IPS-20b (cell line): ENCODE results near the gene NPAS3.

Experiments
- H3K27ac ChIP-seq: one replicate; pipeline ENCODE4 v1.5.1; 2013; ENCODE audit warnings: low read length
- H3K27me3 ChIP-seq: 2 replicates; pipeline ENCODE4 v1.6.1; 2013; ENCODE audit warnings: mild to moderate bottlenecking, low read length, inconsistent platforms; ENCODE audit not compliant: insufficient read depth
- H3K36me3 ChIP-seq: 2 replicates; pipeline ENCODE4 v1.6.1; 2013; ENCODE audit warnings: low read depth, mild to moderate bottlenecking, inconsistent platforms, low read length, moderate library complexity; ENCODE audit not compliant: insufficient read depth
- H3K4me1 ChIP-seq: 2 replicates; pipeline ENCODE4 v1.6.1; 2013; ENCODE audit warnings: mild to moderate bottlenecking, control low read depth, inconsistent platforms, low read length, moderate library complexity; ENCODE audit not compliant: insufficient read depth
- H3K4me3 ChIP-seq: 2 replicates; pipeline ENCODE4 v1.5.1; 2013; ENCODE audit warnings: mild to moderate bottlenecking, low read length, inconsistent platforms
- H3K9ac ChIP-seq: 2 replicates; pipeline ENCODE4 v1.6.1; 2013; ENCODE audit warnings: low read depth, mild to moderate bottlenecking, inconsistent platforms, low read length, moderate library complexity
- H3K9me3 ChIP-seq: 2 replicates; pipeline ENCODE4 v1.6.1; 2013; ENCODE audit warnings: mild to moderate bottlenecking, low read depth, low read length, inconsistent platforms; ENCODE audit not compliant: insufficient read depth

Gene NPAS3

GRCh38 chr14:33793398-33794110, 854.9 kb downstream of the NPAS3 start:
- H3K27ac ChIP-seq = no peak overlapping the region
- no peaks in the 10 kb centered on the region for H3K9me3 ChIP-seq
- no peak overlapping the region for H3K4me3 ChIP-seq
- peaks cover under 1% of the 10 kb centered on the region; the same call in 1 of the 2 replicates for H3K4me1 ChIP-seq
- H3K36me3 ChIP-seq = no peaks in the 10 kb centered on the region
- H3K9ac ChIP-seq = no peak overlapping the region
- no peaks in the 10 kb centered on the region; the same call in 1 of the 2 replicates for H3K27me3 ChIP-seq

- Histone ChIP-seq H3K4me1 (no peaks in the 10 kb centered on the region; the same call in 1 of the 2 replicates), H3K27ac (no peak overlapping the region), H3K36me3 (no peaks in the 10 kb centered on the region), H3K27me3 (no peaks in the 10 kb centered on the region; the same call in 1 of the 2 replicates), H3K9me3 (no peaks in the 10 kb centered on the region), H3K9ac (no peak overlapping the region), H3K4me3 (no peak overlapping the region)
Measured at GRCh38 chr14:33794791-33795305, 856.2 kb downstream of the NPAS3 start.

- no peaks in the 10 kb centered on the region for H3K36me3 ChIP-seq
- H3K27me3 ChIP-seq = no peaks in the 10 kb centered on the region; the same call in 1 of the 2 replicates
- no peaks in the 10 kb centered on the region for H3K9me3 ChIP-seq
- no peak overlapping the region for H3K4me3 ChIP-seq
- no peaks in the 10 kb centered on the region; the same call in 1 of the 2 replicates for H3K4me1 ChIP-seq
- no peak overlapping the region for H3K27ac ChIP-seq
- no peak overlapping the region for H3K9ac ChIP-seq
Measured at GRCh38 chr14:33796356-33796755, 857.7 kb downstream of the NPAS3 start.

GRCh38 chr14:33799705-33800570, 861.3 kb downstream of the NPAS3 start:
- Histone ChIP-seq H3K4me1 (no peaks in the 10 kb centered on the region; the same call in 1 of the 2 replicates), H3K36me3 (no peaks in the 10 kb centered on the region), H3K27me3 (no peaks in the 10 kb centered on the region), H3K9ac (no peak overlapping the region), H3K4me3 (no peak overlapping the region), H3K9me3 (no peaks in the 10 kb centered on the region), H3K27ac (no peak overlapping the region)

- Histone ChIP-seq H3K4me1 (no peaks in the 10 kb centered on the region; the same call in 1 of the 2 replicates), H3K4me3 (no peak overlapping the region), H3K36me3 (no peaks in the 10 kb centered on the region), H3K9ac (no peak overlapping the region), H3K27ac (no peak overlapping the region), H3K9me3 (no peaks in the 10 kb centered on the region), H3K27me3 (no peaks in the 10 kb centered on the region)
Measured at GRCh38 chr14:33800735-33801163, 862.1 kb downstream of the NPAS3 start.

GRCh38 chr14:33802737-33803136, 864.1 kb downstream of the NPAS3 start:
- no peaks in the 10 kb centered on the region for H3K9me3 ChIP-seq

GRCh38 chr14:33805593-33805992, 866.9 kb downstream of the NPAS3 start:
- H3K9ac ChIP-seq = no peak overlapping the region
- no peaks in the 10 kb centered on the region for H3K36me3 ChIP-seq
- no peaks in the 10 kb centered on the region for H3K9me3 ChIP-seq
- H3K4me1 ChIP-seq = no peaks in the 10 kb centered on the region; the same call in 1 of the 2 replicates
- H3K27me3 ChIP-seq = no peaks in the 10 kb centered on the region
- no peak overlapping the region for H3K27ac ChIP-seq
- H3K4me3 ChIP-seq = no peak overlapping the region

More at GRCh38 chr14:33802737-33803136, 864.1 kb downstream of the NPAS3 start:
- no peak overlapping the region for H3K4me3 ChIP-seq
- H3K4me1 ChIP-seq = no peaks in the 10 kb centered on the region; the same call in 1 of the 2 replicates
- H3K27me3 ChIP-seq = no peaks in the 10 kb centered on the region
- no peak overlapping the region for H3K9ac ChIP-seq
- no peak overlapping the region for H3K27ac ChIP-seq
- H3K36me3 ChIP-seq = no peaks in the 10 kb centered on the region

GRCh38 chr14:33806905-33807304, 868.2 kb downstream of the NPAS3 start:
- H3K9me3 ChIP-seq = no peaks in the 10 kb centered on the region
- no peaks in the 10 kb centered on the region for H3K27me3 ChIP-seq
- H3K4me3 ChIP-seq = no peak overlapping the region
- H3K4me1 ChIP-seq = no peaks in the 10 kb centered on the region; the same call in 1 of the 2 replicates
- no peaks in the 10 kb centered on the region for H3K36me3 ChIP-seq
- no peak overlapping the region for H3K27ac ChIP-seq
- H3K9ac ChIP-seq = no peak overlapping the region

GRCh38 chr14:33808187-33808586, 869.5 kb downstream of the NPAS3 start:
- Histone ChIP-seq H3K9me3 (no peaks in the 10 kb centered on the region), H3K27me3 (no peaks in the 10 kb centered on the region), H3K4me1 (no peaks in the 10 kb centered on the region), H3K9ac (no peak overlapping the region), H3K4me3 (no peak overlapping the region), H3K27ac (no peak overlapping the region), H3K36me3 (no peaks in the 10 kb centered on the region)

GRCh38 chr14:33809396-33809981, 870.8 kb downstream of the NPAS3 start:
- Histone ChIP-seq H3K9ac (no peak overlapping the region), H3K27me3 (no peaks in the 10 kb centered on the region), H3K4me3 (no peak overlapping the region), H3K27ac (no peak overlapping the region), H3K4me1 (no peaks in the 10 kb centered on the region), H3K9me3 (no peaks in the 10 kb centered on the region), H3K36me3 (no peaks in the 10 kb centered on the region)

- Histone ChIP-seq H3K27ac (no peak overlapping the region), H3K9ac (no peak overlapping the region), H3K36me3 (no peaks in the 10 kb centered on the region), H3K27me3 (no peaks in the 10 kb centered on the region), H3K4me3 (no peak overlapping the region), H3K4me1 (no peaks in the 10 kb centered on the region), H3K9me3 (no peaks in the 10 kb centered on the region)
Measured at GRCh38 chr14:33810308-33810707, 871.6 kb downstream of the NPAS3 start.
